PC-9 (cell line): ENCODE data around the gene DDX23. TPM values are rescaled to one million over a fixed set of nuclear protein-coding genes. Genes with fewer than 3 reads are reported as not detected.

Experiments
- Bru-seq: library from RNA; stranded (reverse); fragments of 400-500 nt; gene quantifications from one replicate; lab custom pipeline; 2021; lab: Mats Ljungman, UMichigan
- BruChase-seq, 2 experiments: library from RNA; stranded (reverse); fragments of 400-500 nt; gene quantifications; one replicate each; lab custom pipeline; 2021; lab: Mats Ljungman, UMichigan
- BruUV-seq: library from RNA; stranded (reverse); fragments of 400-500 nt; replicated peaks from 2 replicates; lab custom pipeline; 2021; lab: Mats Ljungman, UMichigan
- CTCF ChIA-PET: fragments of 300-600 bp; sonication (Branson Sonifier 250); formaldehyde crosslinking; loops from one replicate; lab custom pipeline; 2022; ENCODE audit warnings: antibody characterized with exemption; lab: Charles Lee
- POLR2A ChIA-PET: fragments of 300-600 bp; sonication (Branson Sonifier 250); formaldehyde crosslinking; loops from one replicate; lab custom pipeline; 2022; ENCODE audit warnings: antibody characterized with exemption; ENCODE audit not compliant: unreplicated experiment; lab: Charles Lee
- DNase-seq, 2 experiments: peaks; one replicate each; pipeline versions ENCODE4 v3.0.0 to v3.0.0-alpha.2; 2015 to 2022; ENCODE audit warnings: mixed read lengths in 1 of 2
- H2AFZ ChIP-seq: fragments of 200-600 bp; sonication (generic); 2 replicates; pipeline ENCODE4 v1.8.1; 2017; ENCODE audit warnings: antibody characterized with exemption
- H3F3A ChIP-seq: fragments of 200-600 bp; sonication (generic); 2 replicates; pipeline ENCODE4 v1.8.1; 2017; ENCODE audit warnings: antibody characterized with exemption, mild to moderate bottlenecking, low read depth; ENCODE audit not compliant: insufficient read depth
- H3K27ac ChIP-seq: fragments of 200-600 bp; sonication (generic); 2 replicates; pipeline ENCODE4 v1.6.1; 2016; ENCODE audit warnings: mixed run types
- H3K27me3 ChIP-seq: fragments of 200-600 bp; sonication (generic); 2 replicates; pipeline ENCODE4 v1.6.1; 2016; ENCODE audit warnings: low read depth, mixed run types; ENCODE audit not compliant: insufficient read depth
- H3K36me3 ChIP-seq: fragments of 200-600 bp; sonication (generic); 2 replicates; pipeline ENCODE4 v1.6.1; 2016; ENCODE audit warnings: low read depth, mixed run types
- H3K4me1 ChIP-seq: fragments of 200-600 bp; sonication (generic); replicated peaks from 2 replicates; pipeline ENCODE4 v1.6.1; 2016; ENCODE audit warnings: mixed run types; ENCODE audit not compliant: insufficient read depth
- H3K4me2 ChIP-seq: fragments of 200-600 bp; sonication (generic); 2 replicates; pipeline ENCODE4 v1.6.1; 2017; ENCODE audit warnings: mixed run types
- H3K4me3 ChIP-seq: fragments of 200-600 bp; sonication (generic); 2 replicates; pipeline ENCODE4 v1.6.1; 2016; ENCODE audit warnings: mixed run types
- H3K79me2 ChIP-seq: fragments of 200-600 bp; sonication (generic); 2 replicates; pipeline ENCODE4 v1.6.1; 2017; ENCODE audit warnings: low read depth, mixed run types
- H3K9me2 ChIP-seq: fragments of 200-600 bp; sonication (generic); 2 replicates; pipeline ENCODE4 v1.8.1; 2017; ENCODE audit warnings: mild to moderate bottlenecking; ENCODE audit not compliant: insufficient read depth
- H3K9me3 ChIP-seq: fragments of 200-600 bp; sonication (generic); 2 replicates; pipeline ENCODE4 v1.8.1; 2016; ENCODE audit warnings: low read depth; ENCODE audit not compliant: insufficient read depth
- H4K20me1 ChIP-seq: fragments of 200-600 bp; sonication (generic); 2 replicates; pipeline ENCODE4 v1.8.1; 2017; ENCODE audit not compliant: insufficient read depth
- EZH2 ChIP-seq: fragments of 200-600 bp; sonication (generic); IDR thresholded peaks from 2 replicates; pipeline ENCODE4 v1.8.0; 2017; ENCODE audit warnings: antibody characterized with exemption, low read depth
- intact Hi-C: fragments of 100-400 bp; cut with micrococcal nuclease; formaldehyde crosslinking; loops from one replicate; pipeline ENCODE4 v1.10.0; 2022; ENCODE audit not compliant: unreplicated experiment
- long read RNA-seq: library from polyadenylated mRNA; stranded (forward); transcript quantifications from one replicate; pipeline ENCODE4 v2.0.0, GENCODE V29; 2022
- total RNA-seq: library from RNA; stranded (reverse); gene quantifications from 2 replicates; pipeline ENCODE4 v1.2.3, GENCODE V29; 2021
- TF ChIP-seq, protein P1 (sequence below): fragments of 200-600 bp; sonication (generic); conservative IDR thresholded peaks from 2 replicates; pipeline ENCODE4 v1.6.1; 2017; ENCODE audit warnings: mixed run types, antibody characterized with exemption, mild to moderate bottlenecking, moderate library complexity

Gene DDX23
- total RNA-seq = 91.4 and 108 TPM in 2 replicates
- percentile 84 among the genes with signal in this experiment for Bru-seq, nascent RNA
- BruChase-seq, experiment 1, labeled RNA remaining after a 2-hour chase = percentile 86 among the genes with signal in this experiment
- percentile 91 among the genes with signal in this experiment for BruChase-seq, experiment 2, labeled RNA remaining after a 6-hour chase
- long read RNA-seq, transcript DDX23-201 (17 exons, 3,248 nt) = major isoform, 40 of 66 reads
- long read RNA-seq, partial matches to known transcripts = 9 of 66 reads
- long read RNA-seq, other reads (novel, unspliced or antisense) = 17 of 66 reads

DNA sequence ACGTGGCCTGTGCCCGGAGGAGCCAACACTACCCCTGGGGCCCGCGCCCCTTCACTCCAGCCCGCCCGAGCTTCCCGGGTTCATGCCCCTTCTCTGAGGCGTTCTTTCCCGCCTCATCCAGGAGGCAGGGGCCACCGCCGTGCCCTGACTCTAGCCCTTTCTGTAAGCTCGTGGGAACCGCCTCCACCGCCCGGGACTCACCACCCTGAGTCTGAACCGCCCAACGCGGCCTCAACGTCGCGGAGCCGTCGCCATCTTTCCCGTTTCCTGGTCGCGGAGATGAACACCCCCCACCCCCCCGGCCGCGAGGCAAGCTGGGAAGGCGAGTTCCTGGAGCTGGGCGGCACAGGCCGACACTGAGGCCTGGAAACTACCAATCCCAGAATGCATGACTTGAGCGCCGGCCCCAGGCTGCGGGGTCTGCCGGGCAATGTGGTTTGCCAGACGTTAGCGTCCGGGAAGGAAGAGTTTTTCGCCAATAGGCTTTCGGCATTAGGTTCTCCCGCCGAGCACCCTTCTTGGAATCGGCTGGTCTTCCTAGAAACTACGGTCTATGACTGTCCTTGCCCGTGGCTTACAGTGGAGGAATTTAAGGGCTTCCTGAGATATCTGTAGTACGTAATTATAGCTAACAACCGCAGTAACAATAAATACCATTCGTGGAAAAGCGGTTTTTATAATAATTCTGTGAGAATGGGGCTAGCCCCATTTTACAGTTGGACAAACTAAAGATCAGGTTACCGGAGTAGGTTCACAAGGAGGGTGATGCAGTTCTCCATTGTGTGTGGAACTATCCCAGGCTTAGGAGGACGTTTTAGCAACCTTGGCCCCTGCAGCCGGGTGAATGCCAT is at the start of gene DDX23:
TSS of gene DDX23 (minus strand) at position 281 of the 851 bp plus-strand sequence. CDS start 6,381 bp downstream, outside the sequence.
- Histone ChIP-seq H2AFZ (peak within 1 kb of the TSS; percentile 78), H3K4me1 (peaks cover 19% of the 10 kb centered on the region), H4K20me1 (peaks cover 19% of the 10 kb centered on the region), H3K36me3 (no peaks in the 10 kb centered on the region), H3F3A (peaks cover 7% of the 10 kb centered on the region; the same call in 1 of the 2 replicates), H3K9me2 (no peaks in the 10 kb centered on the region), H3K27ac (peak within 1 kb of the TSS; percentile 45), H3K4me2 (peak within 1 kb of the TSS; percentile 92), H3K27me3 (no peaks in the 10 kb centered on the region), H3K9me3 (no peaks in the 10 kb centered on the region), H3K79me2 (peaks cover 44% of the 10 kb centered on the region), H3K4me3 (peak within 1 kb of the TSS; percentile 68)
- intact Hi-C loops = loop anchor here (1.0 to 5.0 kb wide), 3 partner anchors 35 to 125 kb away; partner anchors contain the start of genes CACNB3 and WNT1
- ChIA-PET CTCF (interaction anchor here (0.6 to 1.7 kb wide), 10 partner anchors 30 to 889 kb away, joined by 3 to 19 read pairs (median 6); no protein-coding TSS in a partner anchor), POLR2A (interaction anchor here (0.6 to 0.9 kb wide), 6 partner anchors 18 to 1605 kb away, joined by 3 to 21 read pairs (median 10); no protein-coding TSS in a partner anchor)
- BruUV-seq = TSS peak; percentile 92
- peak; percentile 92 to 93 for DNase-seq
- TF ChIP-seq, protein P1, sequence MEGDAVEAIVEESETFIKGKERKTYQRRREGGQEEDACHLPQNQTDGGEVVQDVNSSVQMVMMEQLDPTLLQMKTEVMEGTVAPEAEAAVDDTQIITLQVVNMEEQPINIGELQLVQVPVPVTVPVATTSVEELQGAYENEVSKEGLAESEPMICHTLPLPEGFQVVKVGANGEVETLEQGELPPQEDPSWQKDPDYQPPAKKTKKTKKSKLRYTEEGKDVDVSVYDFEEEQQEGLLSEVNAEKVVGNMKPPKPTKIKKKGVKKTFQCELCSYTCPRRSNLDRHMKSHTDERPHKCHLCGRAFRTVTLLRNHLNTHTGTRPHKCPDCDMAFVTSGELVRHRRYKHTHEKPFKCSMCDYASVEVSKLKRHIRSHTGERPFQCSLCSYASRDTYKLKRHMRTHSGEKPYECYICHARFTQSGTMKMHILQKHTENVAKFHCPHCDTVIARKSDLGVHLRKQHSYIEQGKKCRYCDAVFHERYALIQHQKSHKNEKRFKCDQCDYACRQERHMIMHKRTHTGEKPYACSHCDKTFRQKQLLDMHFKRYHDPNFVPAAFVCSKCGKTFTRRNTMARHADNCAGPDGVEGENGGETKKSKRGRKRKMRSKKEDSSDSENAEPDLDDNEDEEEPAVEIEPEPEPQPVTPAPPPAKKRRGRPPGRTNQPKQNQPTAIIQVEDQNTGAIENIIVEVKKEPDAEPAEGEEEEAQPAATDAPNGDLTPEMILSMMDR = no peak
- no peak for TF ChIP-seq EZH2

- no peaks in the 10 kb centered on the region for H4K20me1 ChIP-seq
- H3K4me3 ChIP-seq = no peak overlapping the region
- H3K9me2 ChIP-seq = no peaks in the 10 kb centered on the region
- intact Hi-C loops = no loop called here
- no peaks in the 10 kb centered on the region for H3K27me3 ChIP-seq
- TF ChIP-seq EZH2 = no peak
- TF ChIP-seq, protein P1 = no peak
- no peak overlapping the region for H3K4me2 ChIP-seq
- no peak overlapping the region for H2AFZ ChIP-seq
- H3K36me3 ChIP-seq = no peaks in the 10 kb centered on the region
- CTCF ChIA-PET = interaction anchor here (0.7 kb wide), 1 partner anchor 58 kb away, joined by 3 read pairs; no protein-coding TSS in a partner anchor
- no TSS peak for BruUV-seq
- DNase-seq = no peak
- no peaks in the 10 kb centered on the region for H3K4me1 ChIP-seq
- H3K79me2 ChIP-seq = no peaks in the 10 kb centered on the region
- no peak overlapping the region for H3K27ac ChIP-seq
- H3K9me3 ChIP-seq = no peaks in the 10 kb centered on the region
- 0 out of 2 replicates have a peak, but pooled peaks cover 3% of the 10 kb centered on the region for H3F3A ChIP-seq
- POLR2A ChIA-PET = interaction anchor here (0.6 to 0.7 kb wide), 2 partner anchors 49 to 112 kb away, joined by 3 to 5 read pairs; partner anchors contain the start of gene DDX23
Observed at GRCh38 chr12:48901278-48901677, 49.3 kb upstream of the DDX23 start.

DNA sequence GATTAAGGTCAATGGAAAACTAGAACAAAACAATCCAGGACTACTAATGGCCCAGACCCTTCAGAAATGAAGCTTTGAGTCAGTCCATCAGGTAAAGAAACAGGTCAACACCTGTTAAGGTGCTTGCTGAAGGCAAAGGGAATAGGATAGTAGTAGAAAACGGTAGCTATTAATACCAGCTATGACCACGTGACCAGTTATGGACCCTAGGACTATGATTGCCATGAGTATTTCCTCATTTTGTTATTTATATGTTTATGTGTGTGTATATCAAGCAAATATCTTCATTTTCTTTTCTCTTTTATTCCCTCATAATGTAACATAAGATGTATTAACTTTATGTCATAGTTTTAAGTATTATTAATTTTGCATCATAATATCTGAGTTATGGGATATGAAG is 47.7 kb upstream of the DDX23 start:
- 0 out of 2 replicates have a peak, but pooled peaks cover 3% of the 10 kb centered on the region for H3F3A ChIP-seq
- no peaks in the 10 kb centered on the region for H3K9me2 ChIP-seq
- no peaks in the 10 kb centered on the region for H3K27me3 ChIP-seq
- no peaks in the 10 kb centered on the region for H4K20me1 ChIP-seq
- intact Hi-C loops = no loop called here
- H3K4me1 ChIP-seq = no peaks in the 10 kb centered on the region
- H3K9me3 ChIP-seq = no peaks in the 10 kb centered on the region
- no peak overlapping the region for H3K4me3 ChIP-seq
- TF ChIP-seq, protein P1 = no peak
- no peak for TF ChIP-seq EZH2
- DNase-seq = no peak
- no peaks in the 10 kb centered on the region for H3K79me2 ChIP-seq
- no peak overlapping the region for H3K27ac ChIP-seq
- no peaks in the 10 kb centered on the region for H3K36me3 ChIP-seq
- H2AFZ ChIP-seq = no peak overlapping the region
- ChIA-PET POLR2A (no interaction called here), CTCF (no interaction called here)
- H3K4me2 ChIP-seq = no peak overlapping the region
- BruUV-seq = no TSS peak
